WTC11 (cell line): Measurements from ENCODE around the gene LAMA2. TPM values are rescaled to one million over a fixed set of nuclear protein-coding genes. Genes with fewer than 3 reads are reported as not detected.

Experiments used
- ATAC-seq: fragments of 200-7000 bp; cut with Tn5 transposase; 2 replicates; pipeline ENCODE4 v1.10.0; 2021; ENCODE audit warnings: mild to moderate bottlenecking, moderate library complexity
- CTCF ChIA-PET: fragments of 300-600 bp; sonication (Branson Sonifier 250); formaldehyde crosslinking; loops from one replicate; lab custom pipeline; 2021; ENCODE audit warnings: antibody characterized with exemption; lab: Charles Lee
- POLR2A ChIA-PET: fragments of 350-600 bp; sonication (Branson Sonifier 250); formaldehyde crosslinking; loops from one replicate; lab custom pipeline; 2021; ENCODE audit warnings: antibody characterized with exemption; lab: Charles Lee
- DNase-seq: peaks from one replicate; pipeline ENCODE4 v3.0.0; 2021; ENCODE audit warnings: low spot score
- H3K27ac Mint-ChIP-seq: 2 replicates; pipeline ENCODE4 v1.8.0; 2021; ENCODE audit warnings: mixed read lengths
- H3K27me3 Mint-ChIP-seq: 2 replicates; pipeline ENCODE4 v1.8.0; 2021; ENCODE audit warnings: low read depth, mild to moderate bottlenecking, moderate library complexity, mixed read lengths
- H3K36me3 Mint-ChIP-seq: 2 replicates; pipeline ENCODE4 v1.8.0; 2021; ENCODE audit warnings: mixed read lengths
- H3K4me1 Mint-ChIP-seq: 2 replicates; pipeline ENCODE4 v1.8.0; 2022; ENCODE audit warnings: mixed read lengths
- H3K4me3 Mint-ChIP-seq: 2 replicates; pipeline ENCODE4 v1.8.0; 2021; ENCODE audit warnings: mild to moderate bottlenecking, moderate library complexity, mixed read lengths
- H3K9me3 Mint-ChIP-seq: 2 replicates; pipeline ENCODE4 v1.8.0; 2021; ENCODE audit warnings: mixed read lengths
- AR ChIP-seq: fragments of 250-450 bp; sonication (Bioruptor Pico); IDR thresholded peaks from 2 replicates; pipeline ENCODE4 v1.9.0; 2021; ENCODE audit warnings: mild to moderate bottlenecking
- CDX4 ChIP-seq: fragments of 250-450 bp; sonication (Bioruptor Pico); IDR thresholded peaks from 2 replicates; pipeline ENCODE4 v1.9.0; 2021; ENCODE audit warnings: moderate library complexity, mild to moderate bottlenecking, inconsistent platforms, borderline replicate concordance
- CREM ChIP-seq: sonication (generic); formaldehyde crosslinking; IDR thresholded peaks from 2 replicates; pipeline ENCODE4 v1.8.1; 2022; ENCODE audit warnings: mild to moderate bottlenecking, missing genetic modification reagents, moderate library complexity
- EMX1 ChIP-seq: fragments of 250-450 bp; sonication (Bioruptor Pico); IDR thresholded peaks from 2 replicates; pipeline ENCODE4 v1.8.0; 2021; ENCODE audit warnings: mild to moderate bottlenecking
- ERG ChIP-seq: fragments of 250-450 bp; sonication (Bioruptor Pico); IDR thresholded peaks from 2 replicates; pipeline ENCODE4 v1.8.0; 2021; ENCODE audit warnings: mild to moderate bottlenecking
- ETV6 ChIP-seq: sonication (generic); formaldehyde crosslinking; IDR thresholded peaks from 2 replicates; pipeline ENCODE4 v1.8.1; 2022; ENCODE audit warnings: mild to moderate bottlenecking, missing genetic modification reagents
- FOXP4 ChIP-seq: sonication (generic); formaldehyde crosslinking; IDR thresholded peaks from 2 replicates; pipeline ENCODE4 v1.8.0; 2022; ENCODE audit warnings: mild to moderate bottlenecking, missing genetic modification reagents
- GABPB1 ChIP-seq: sonication (generic); formaldehyde crosslinking; IDR thresholded peaks from 2 replicates; pipeline ENCODE4 v1.8.1; 2023; ENCODE audit warnings: mild to moderate bottlenecking, missing genetic modification reagents
- JAZF1 ChIP-seq: fragments of 250-450 bp; sonication (Bioruptor Pico); IDR thresholded peaks from 2 replicates; pipeline ENCODE4 v1.9.0; 2021; ENCODE audit warnings: moderate library complexity, mild to moderate bottlenecking, inconsistent platforms
- KAT7 ChIP-seq: sonication (generic); formaldehyde crosslinking; IDR thresholded peaks from 2 replicates; pipeline ENCODE4 v1.8.1; 2023; ENCODE audit warnings: missing genetic modification reagents, mild to moderate bottlenecking, borderline replicate concordance
- NR3C1 ChIP-seq: sonication (generic); formaldehyde crosslinking; conservative IDR thresholded peaks from 2 replicates; pipeline ENCODE4 v1.8.1; 2023; ENCODE audit warnings: low read depth, mild to moderate bottlenecking, missing genetic modification reagents
- RELA ChIP-seq: sonication (generic); formaldehyde crosslinking; IDR thresholded peaks from 2 replicates; pipeline ENCODE4 v1.8.1; 2022; ENCODE audit warnings: missing genetic modification reagents, mild to moderate bottlenecking, borderline replicate concordance
- SMAD4 ChIP-seq: sonication (generic); formaldehyde crosslinking; IDR thresholded peaks from 2 replicates; pipeline ENCODE4 v1.8.0; 2022; ENCODE audit warnings: mild to moderate bottlenecking, missing genetic modification reagents
- TEAD1 ChIP-seq: sonication (generic); formaldehyde crosslinking; IDR thresholded peaks from 2 replicates; pipeline ENCODE4 v1.8.0; 2022; ENCODE audit warnings: mild to moderate bottlenecking, missing genetic modification reagents
- USF1 ChIP-seq: sonication (generic); formaldehyde crosslinking; IDR thresholded peaks from 2 replicates; pipeline ENCODE4 v1.8.0; 2022; ENCODE audit warnings: mild to moderate bottlenecking, missing genetic modification reagents
- total RNA-seq: library from RNA; stranded (reverse); gene quantifications from 3 replicates; pipeline ENCODE4 v1.2.3, GENCODE V29; 2021
- TF ChIP-seq, protein P1 (sequence below): fragments of 250-450 bp; sonication (Bioruptor Pico); IDR thresholded peaks from 2 replicates; pipeline ENCODE4 v1.9.0; 2021; ENCODE audit warnings: mild to moderate bottlenecking
- TF ChIP-seq, protein P2 (sequence below): sonication (generic); formaldehyde crosslinking; IDR thresholded peaks from 2 replicates; pipeline ENCODE4 v1.8.0; 2022; ENCODE audit warnings: mild to moderate bottlenecking, missing genetic modification reagents

The LAMA2 gene
- total RNA-seq, 1 experiment from 2014 or later, result 6.6 TPM

- TF ChIP-seq ERG (CRISPR knock-in tag), result no peak
- no peak for TF ChIP-seq JAZF1 (CRISPR knock-in tag)
- no peak for TF ChIP-seq FOXP4 (CRISPR knock-in tag)
- TF ChIP-seq ETV6, result no peak
- TF ChIP-seq, protein P1, sequence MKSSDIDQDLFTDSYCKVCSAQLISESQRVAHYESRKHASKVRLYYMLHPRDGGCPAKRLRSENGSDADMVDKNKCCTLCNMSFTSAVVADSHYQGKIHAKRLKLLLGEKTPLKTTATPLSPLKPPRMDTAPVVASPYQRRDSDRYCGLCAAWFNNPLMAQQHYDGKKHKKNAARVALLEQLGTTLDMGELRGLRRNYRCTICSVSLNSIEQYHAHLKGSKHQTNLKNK (CRISPR knock-in tag), result no peak
- TF ChIP-seq, all 79 proteins: peak for 0
Measured at GRCh38 chr6:128874863-128875262, 8.1 kb upstream of the LAMA2 start (continued).

- DNase-seq (no peak), ATAC-seq (peak; percentile 66)
- POLR2A ChIA-PET, result interaction anchor here (0.9 to 1.2 kb wide), 2 partner anchors 13 to 22 kb away, joined by 3 read pairs; no protein-coding TSS in a partner anchor
- Mint-ChIP-seq H3K27me3 (peaks cover 3% of the 10 kb centered on the region; the same call in 1 of the 2 replicates), H3K36me3 (no peaks in the 10 kb centered on the region), H3K4me3 (peak overlapping the region; percentile 80), H3K4me1 (peaks cover 16% of the 10 kb centered on the region), H3K27ac (no peak overlapping the region; the same call in 1 of the 2 replicates), H3K9me3 (no peaks in the 10 kb centered on the region)
- CTCF ChIA-PET, result interaction anchor here (0.6 kb wide), 1 partner anchor 14 kb away, joined by 3 read pairs; no protein-coding TSS in a partner anchor
- TF ChIP-seq TEAD1 (CRISPR knock-in tag) (no peak), RELA (CRISPR knock-in tag) (no peak), CDX4 (no peak), SMAD4 (CRISPR knock-in tag) (no peak), CREM (no peak), EMX1 (CRISPR knock-in tag) (no peak), GABPB1 (CRISPR knock-in tag) (no peak), USF1 (CRISPR knock-in tag) (no peak), KAT7 (CRISPR knock-in tag) (no peak), NR3C1 (CRISPR knock-in tag) (no peak), AR (CRISPR knock-in tag) (no peak)
- TF ChIP-seq, protein P1 (CRISPR knock-in tag), result no peak
- TF ChIP-seq, protein P2, sequence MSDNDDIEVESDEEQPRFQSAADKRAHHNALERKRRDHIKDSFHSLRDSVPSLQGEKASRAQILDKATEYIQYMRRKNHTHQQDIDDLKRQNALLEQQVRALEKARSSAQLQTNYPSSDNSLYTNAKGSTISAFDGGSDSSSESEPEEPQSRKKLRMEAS (CRISPR knock-in tag), result no peak
Measured at GRCh38 chr6:128882560-128882959, 378 bp upstream of the LAMA2 start.
